GM18517 (cell line): Measurements from ENCODE around the gene FBXL16.
"Not testable (repeated sequence)": the region's sequence is repeated elsewhere in the genome, so short reads cannot be mapped to it uniquely, and the experiment has no call there.

ENCODE experiments used
- ATAC-seq: cut with Tn5 transposase; IDR thresholded peaks from one replicate; pipeline ENCODE4 v1.9.1; 2021; ENCODE audit warnings: mild to moderate bottlenecking, moderate library complexity; ENCODE audit not compliant: unreplicated experiment

FBXL16 gene

GRCh38 chr16:692356-693108 is 13.1 kb downstream of the FBXL16 start:
- no peak for ATAC-seq

GRCh38 chr16:691242-691641 is 14.4 kb downstream of the FBXL16 start:
- not testable (repeated sequence) for ATAC-seq

- ATAC-seq, result no peak
Measured at GRCh38 chr16:689175-689897, 16.3 kb downstream of the FBXL16 start.

- ATAC-seq, result no peak
Measured at GRCh38 chr16:687499-687898, 18.1 kb downstream of the FBXL16 start.

- no peak for ATAC-seq
Measured at GRCh38 chr16:686459-687260, 18.9 kb downstream of the FBXL16 start.

GRCh38 chr16:685967-686366 is 19.6 kb downstream of the FBXL16 start:
- no peak for ATAC-seq

GRCh38 chr16:684961-685696 is 20.5 kb downstream of the FBXL16 start:
- ATAC-seq, result no peak

GRCh38 chr16:684071-684794 is 21.4 kb downstream of the FBXL16 start, which contains the start of gene JMJD8:
JMJD8 (minus strand) TSS chr16:684334; CDS start chr16:684319, 15 bp downstream.
- ATAC-seq, result peak; percentile 58

- ATAC-seq, result no peak
Measured at GRCh38 chr16:683396-684070, 22.1 kb downstream of the FBXL16 start.

GRCh38 chr16:682493-683395 is 22.9 kb downstream of the FBXL16 start:
- no peak for ATAC-seq

- no peak for ATAC-seq
Measured at GRCh38 chr16:681746-682427, 23.7 kb downstream of the FBXL16 start.

- no peak for ATAC-seq
Measured at GRCh38 chr16:680967-681745, 24.4 kb downstream of the FBXL16 start.

GRCh38 chr16:680625-680945 is 25.0 kb downstream of the FBXL16 start:
- no peak for ATAC-seq

GRCh38 chr16:679814-680624 is 25.6 kb downstream of the FBXL16 start, which contains the start of gene STUB1:
STUB1 (plus strand) TSS chr16:680410; CDS start chr16:680526, 116 bp downstream.
- peak; percentile 39 for ATAC-seq

- no peak for ATAC-seq
Measured at GRCh38 chr16:678858-679813, 26.5 kb downstream of the FBXL16 start.
